HG03095 (cell line): ENCODE results near the gene RBM11.

ENCODE experiments used
- ATAC-seq: cut with Tn5 transposase; IDR thresholded peaks from one replicate; pipeline ENCODE4 v1.9.1; 2021; ENCODE audit warnings: moderate library complexity; ENCODE audit not compliant: unreplicated experiment

RBM11 gene

DNA sequence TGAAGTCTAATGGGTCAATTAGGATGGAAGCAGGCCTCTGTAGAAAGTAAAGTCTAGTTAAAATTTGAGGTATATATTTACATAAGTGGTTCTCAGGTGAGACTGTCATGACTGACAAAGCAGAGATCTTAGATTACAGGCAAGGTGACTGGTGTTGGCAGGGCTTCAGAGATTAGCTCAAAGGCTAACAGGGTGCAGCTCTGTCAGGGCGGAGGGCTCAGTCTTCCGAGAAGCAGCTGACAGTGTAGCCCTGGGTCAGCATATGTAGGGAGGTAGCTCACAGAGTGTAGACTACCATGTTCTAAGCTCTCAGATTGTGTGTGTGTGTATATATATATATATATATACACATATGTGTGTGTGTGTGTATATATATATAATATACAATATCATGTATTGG, 54.7 kb downstream of the RBM11 start:
- ATAC-seq: no peak

DNA sequence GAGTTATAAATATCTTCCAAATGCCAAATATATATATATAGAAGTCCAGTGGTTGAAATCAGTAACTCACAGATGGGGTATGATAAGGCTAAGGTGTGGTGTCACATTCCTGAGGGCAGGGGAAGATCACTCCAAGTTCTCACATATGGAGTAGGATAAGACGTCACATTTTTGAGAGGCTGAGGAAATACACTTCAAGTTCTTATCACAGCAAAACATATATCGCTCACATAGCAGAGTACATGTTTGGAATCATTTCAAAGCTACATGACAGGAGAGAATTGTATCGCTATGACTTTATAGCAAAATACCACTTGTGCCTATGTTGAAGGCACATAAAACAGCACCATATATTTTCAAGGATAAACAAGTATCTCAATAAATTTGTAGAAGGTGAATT, 55.1 kb downstream of the RBM11 start:
- no peak for ATAC-seq

DNA sequence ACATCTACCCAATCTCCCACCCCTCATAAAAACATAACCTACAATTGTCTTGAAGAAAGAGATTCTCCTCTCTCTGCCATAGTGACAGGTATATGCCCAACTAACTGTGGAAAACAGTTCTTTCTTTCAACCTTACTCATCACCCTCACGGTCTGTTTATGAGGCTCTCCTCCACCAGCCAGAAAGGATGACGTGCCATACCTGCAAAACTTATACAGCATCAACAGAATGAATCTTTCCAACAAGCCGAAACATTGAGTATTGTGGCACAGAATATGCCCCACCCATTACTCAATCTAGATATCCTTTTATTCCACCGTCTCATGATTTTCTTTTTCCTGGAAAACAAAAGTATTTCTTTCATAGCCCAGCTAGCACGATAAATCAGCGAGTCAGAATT, 55.7 kb downstream of the RBM11 start:
- no peak for ATAC-seq

DNA sequence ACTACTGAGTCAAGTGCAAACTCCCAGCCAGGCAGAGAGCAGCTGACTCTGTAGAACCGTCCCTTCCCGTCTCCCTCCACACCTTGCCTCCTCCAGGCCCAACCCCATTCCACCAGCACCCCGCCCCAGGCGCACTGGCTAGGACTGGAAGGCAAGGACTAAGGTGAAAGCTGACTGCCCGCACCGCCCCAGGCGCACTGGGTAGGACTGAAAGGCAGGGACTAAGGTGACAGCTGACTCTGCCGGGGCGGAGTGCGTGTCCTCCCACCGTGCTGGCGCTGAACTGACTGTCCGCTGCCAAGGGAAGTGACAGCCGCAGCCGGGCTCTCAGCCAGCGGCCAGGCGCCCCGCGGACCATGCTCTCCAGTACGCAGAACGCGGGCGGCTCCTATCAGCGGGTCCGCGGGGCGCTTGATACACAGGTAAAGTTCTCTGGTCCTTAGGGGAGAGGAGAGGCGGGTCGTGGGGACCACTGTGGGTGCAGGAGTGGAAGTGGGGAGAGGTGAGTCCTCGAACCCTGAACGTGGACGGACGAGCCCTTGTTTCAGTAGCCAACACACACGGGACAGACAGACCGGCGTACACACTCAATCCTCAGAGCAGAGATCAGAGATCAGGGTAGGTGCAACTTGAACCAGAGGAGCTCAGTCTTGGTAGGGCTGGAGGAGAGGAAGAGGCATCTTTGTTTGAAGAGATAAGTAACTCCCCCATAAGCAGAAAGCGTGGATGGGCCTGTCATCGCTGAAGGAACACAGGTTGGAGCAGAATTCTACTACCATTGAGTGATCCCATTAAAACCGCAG, 58.0 kb downstream of the RBM11 start:
- ATAC-seq: no peak

- ATAC-seq: no peak
These were observed 59.8 kb downstream of the RBM11 start for GRCh38 chr21:14275702-14276205.
